ENCODE measurements around the gene EN2.

EN2 gene

DNA sequence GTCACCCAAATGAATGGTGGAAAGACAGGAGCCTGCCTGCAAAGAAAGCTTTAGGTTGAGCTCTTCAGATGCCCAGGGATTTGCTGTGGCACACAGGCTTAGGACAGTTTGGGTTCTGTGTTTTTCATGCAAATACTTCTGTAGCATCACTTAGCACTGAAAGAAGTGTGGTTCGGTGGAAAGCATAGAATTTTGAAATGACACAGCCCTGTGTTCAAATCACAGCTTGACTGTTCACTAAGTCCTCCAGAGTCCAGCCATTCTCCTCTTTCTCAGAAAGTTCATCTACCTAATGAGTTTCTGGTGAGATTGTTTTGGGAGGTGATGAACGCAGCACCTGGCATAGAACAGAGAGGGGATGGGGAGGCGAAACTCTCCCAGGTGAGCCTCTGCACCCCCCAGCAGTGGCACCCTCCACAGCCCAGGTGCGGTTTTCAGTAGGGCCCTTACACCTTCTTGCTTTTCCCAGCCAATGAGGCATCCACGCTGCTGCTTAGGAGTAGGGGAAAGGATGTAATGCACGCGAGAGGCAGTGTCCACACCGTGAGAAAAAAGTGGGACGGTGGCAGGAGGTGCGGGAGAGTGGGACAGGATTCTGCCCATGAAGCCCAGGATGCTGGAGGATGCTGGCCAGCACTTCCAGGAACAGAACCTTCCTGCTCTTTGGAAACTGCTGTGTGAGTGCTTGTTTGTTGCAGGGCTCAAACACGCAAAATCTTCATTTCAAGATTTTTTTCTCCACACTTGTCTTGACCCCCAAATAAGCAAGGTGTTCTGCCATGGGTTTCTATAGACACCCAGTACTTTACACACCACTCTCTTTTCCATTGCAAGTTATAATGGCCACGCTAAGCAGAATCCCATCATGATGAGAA is 11.6 kb downstream of the EN2 start:
- Histone ChIP-seq H3K4me2 (ENCODE audit: low read length) (no peak overlapping the region), H3K23ac (ENCODE audit: low read length) (no peak overlapping the region), H3K27ac (ENCODE audit: low read depth, low read length) (no peak overlapping the region), H3K4me3 (ENCODE audit: low read depth, low read length) (no peak overlapping the region), H2AFZ (ENCODE audit: insufficient read depth, low read length, poor library complexity) (no peak overlapping the region), H4K91ac (ENCODE audit: low read depth, low read length) (no peak overlapping the region), H2AK5ac (ENCODE audit: low read length) (no peak overlapping the region), H3K9ac (ENCODE audit: low read length) (no peak overlapping the region), H3K4me1 (ENCODE audit: control insufficient read depth in 1 of 2, insufficient read depth in 2 of 2, low read length in 2 of 2) (peaks cover 8 to 31% of the 10 kb centered on the region in 2 experiments), H3K4ac (ENCODE audit: low read depth, low read length) (no peak overlapping the region), H3K9me3 (ENCODE audit: insufficient read depth, low read depth, low read length) (peaks cover 3% of the 10 kb centered on the region), H2BK120ac (ENCODE audit: insufficient read depth, low read length, poor library complexity) (no peak overlapping the region), H3K79me1 (ENCODE audit: low read length) (no peaks in the 10 kb centered on the region), H2BK5ac (ENCODE audit: low read depth, low read length, poor library complexity) (no peak overlapping the region), H3K79me2 (ENCODE audit: control insufficient read depth, insufficient read depth, low read length, poor library complexity) (no peaks in the 10 kb centered on the region), H3K18ac (ENCODE audit: low read length) (no peak overlapping the region), H4K8ac (ENCODE audit: low read depth, low read length) (no peak overlapping the region), H3K36me3 (ENCODE audit: control insufficient read depth in 1 of 2, insufficient read depth in 2 of 2, low read length in 2 of 2) (no peaks in the 10 kb centered on the region), H2BK12ac (ENCODE audit: low read length) (no peak overlapping the region), H3K27me3 (ENCODE audit: insufficient read depth, low read length) (peaks cover 65% of the 10 kb centered on the region), H3K14ac (ENCODE audit: low read length) (no peak overlapping the region), H4K12ac (ENCODE audit: low read depth, low read length) (no peak overlapping the region)
- no CpG with 5 or more reads among the region's 12 CpGs for WGBS (ENCODE audit: extremely low coverage, insufficient coverage, insufficient read length)
- no peak for DNase-seq

GRCh38 chr7:155470186-155470487 is 12.2 kb downstream of the EN2 start:
- H3K4me1 ChIP-seq (ENCODE audit: control insufficient read depth in 1 of 2, insufficient read depth in 2 of 2, low read length in 2 of 2) = peaks cover 8 to 31% of the 10 kb centered on the region in 2 experiments
- H4K12ac ChIP-seq (ENCODE audit: low read depth, low read length) = no peak overlapping the region
- no peak overlapping the region for H2AK5ac ChIP-seq (ENCODE audit: low read length)
- H3K36me3 ChIP-seq (ENCODE audit: control insufficient read depth in 1 of 2, insufficient read depth in 2 of 2, low read length in 2 of 2) = no peaks in the 10 kb centered on the region
- no CpG with 5 or more reads among the region's 8 CpGs for WGBS (ENCODE audit: extremely low coverage, insufficient coverage, insufficient read length)
- no peak overlapping the region for H2AFZ ChIP-seq (ENCODE audit: insufficient read depth, low read length, poor library complexity)
- H3K4me2 ChIP-seq (ENCODE audit: low read length) = no peak overlapping the region
- no peak overlapping the region for H3K4me3 ChIP-seq (ENCODE audit: low read depth, low read length)
- H3K14ac ChIP-seq (ENCODE audit: low read length) = no peak overlapping the region
- H3K18ac ChIP-seq (ENCODE audit: low read length) = no peak overlapping the region
- H3K9ac ChIP-seq (ENCODE audit: low read length) = no peak overlapping the region
- H3K79me2 ChIP-seq (ENCODE audit: control insufficient read depth, insufficient read depth, low read length, poor library complexity) = no peaks in the 10 kb centered on the region
- no peak for DNase-seq
- peaks cover 4% of the 10 kb centered on the region for H3K9me3 ChIP-seq (ENCODE audit: insufficient read depth, low read depth, low read length)
- H3K4ac ChIP-seq (ENCODE audit: low read depth, low read length) = no peak overlapping the region
- no peak overlapping the region for H3K23ac ChIP-seq (ENCODE audit: low read length)
- no peak overlapping the region for H3K27ac ChIP-seq (ENCODE audit: low read depth, low read length)
- H2BK120ac ChIP-seq (ENCODE audit: insufficient read depth, low read length, poor library complexity) = no peak overlapping the region
- H3K79me1 ChIP-seq (ENCODE audit: low read length) = no peaks in the 10 kb centered on the region
- H4K91ac ChIP-seq (ENCODE audit: low read depth, low read length) = no peak overlapping the region
- no peak overlapping the region for H2BK12ac ChIP-seq (ENCODE audit: low read length)
- peaks cover 60% of the 10 kb centered on the region for H3K27me3 ChIP-seq (ENCODE audit: insufficient read depth, low read length)
- no peak overlapping the region for H4K8ac ChIP-seq (ENCODE audit: low read depth, low read length)
- no peak overlapping the region for H2BK5ac ChIP-seq (ENCODE audit: low read depth, low read length, poor library complexity)

- Histone ChIP-seq H4K8ac (ENCODE audit: low read depth, low read length) (no peak overlapping the region), H3K14ac (ENCODE audit: low read length) (no peak overlapping the region), H3K18ac (ENCODE audit: low read length) (no peak overlapping the region), H2BK12ac (ENCODE audit: low read length) (no peak overlapping the region), H3K27ac (ENCODE audit: low read depth, low read length) (no peak overlapping the region), H3K79me2 (ENCODE audit: control insufficient read depth, insufficient read depth, low read length, poor library complexity) (no peaks in the 10 kb centered on the region), H3K23ac (ENCODE audit: low read length) (no peak overlapping the region), H3K4ac (ENCODE audit: low read depth, low read length) (no peak overlapping the region), H2AFZ (ENCODE audit: insufficient read depth, low read length, poor library complexity) (peak overlapping the region; percentile 54), H4K12ac (ENCODE audit: low read depth, low read length) (no peak overlapping the region), H2BK120ac (ENCODE audit: insufficient read depth, low read length, poor library complexity) (no peak overlapping the region), H3K79me1 (ENCODE audit: low read length) (no peaks in the 10 kb centered on the region), H3K4me1 (ENCODE audit: control insufficient read depth in 1 of 2, insufficient read depth in 2 of 2, low read length in 2 of 2) (peaks cover 8 to 31% of the 10 kb centered on the region in 2 experiments), H3K36me3 (ENCODE audit: control insufficient read depth in 1 of 2, insufficient read depth in 2 of 2, low read length in 2 of 2) (no peaks in the 10 kb centered on the region), H3K27me3 (ENCODE audit: insufficient read depth, low read length) (peaks cover 57% of the 10 kb centered on the region), H3K4me2 (ENCODE audit: low read length) (peak overlapping the region; percentile 22), H3K9ac (ENCODE audit: low read length) (no peak overlapping the region), H3K4me3 (ENCODE audit: low read depth, low read length) (no peak overlapping the region), H4K91ac (ENCODE audit: low read depth, low read length) (no peak overlapping the region), H3K9me3 (ENCODE audit: insufficient read depth, low read depth, low read length) (peaks cover 11% of the 10 kb centered on the region), H2AK5ac (ENCODE audit: low read length) (no peak overlapping the region), H2BK5ac (ENCODE audit: low read depth, low read length, poor library complexity) (no peak overlapping the region)
- no peak for DNase-seq
- WGBS (ENCODE audit: extremely low coverage, insufficient coverage, insufficient read length) = no CpG with 5 or more reads among the region's 24 CpGs
Measured at GRCh38 chr7:155470686-155471638, 13.0 kb downstream of the EN2 start.

- Histone ChIP-seq H3K27ac (ENCODE audit: low read depth, low read length) (no peak overlapping the region), H2BK5ac (ENCODE audit: low read depth, low read length, poor library complexity) (no peak overlapping the region), H4K8ac (ENCODE audit: low read depth, low read length) (no peak overlapping the region), H3K36me3 (ENCODE audit: control insufficient read depth in 1 of 2, insufficient read depth in 2 of 2, low read length in 2 of 2) (no peaks in the 10 kb centered on the region), H4K12ac (ENCODE audit: low read depth, low read length) (no peak overlapping the region), H3K23ac (ENCODE audit: low read length) (no peak overlapping the region), H2BK120ac (ENCODE audit: insufficient read depth, low read length, poor library complexity) (no peak overlapping the region), H3K18ac (ENCODE audit: low read length) (no peak overlapping the region), H3K4me1 (ENCODE audit: control insufficient read depth in 1 of 2, insufficient read depth in 2 of 2, low read length in 2 of 2) (peaks cover 6 to 28% of the 10 kb centered on the region in 2 experiments), H3K27me3 (ENCODE audit: insufficient read depth, low read length) (peaks cover 49% of the 10 kb centered on the region), H3K14ac (ENCODE audit: low read length) (no peak overlapping the region), H3K79me1 (ENCODE audit: low read length) (no peaks in the 10 kb centered on the region), H2BK12ac (ENCODE audit: low read length) (no peak overlapping the region), H3K9ac (ENCODE audit: low read length) (no peak overlapping the region), H3K4ac (ENCODE audit: low read depth, low read length) (no peak overlapping the region), H2AK5ac (ENCODE audit: low read length) (no peak overlapping the region), H4K91ac (ENCODE audit: low read depth, low read length) (no peak overlapping the region), H3K4me3 (ENCODE audit: low read depth, low read length) (no peak overlapping the region), H2AFZ (ENCODE audit: insufficient read depth, low read length, poor library complexity) (no peak overlapping the region), H3K4me2 (ENCODE audit: low read length) (no peak overlapping the region), H3K9me3 (ENCODE audit: insufficient read depth, low read depth, low read length) (peaks cover 11% of the 10 kb centered on the region), H3K79me2 (ENCODE audit: control insufficient read depth, insufficient read depth, low read length, poor library complexity) (no peaks in the 10 kb centered on the region)
- DNase-seq = no peak
- WGBS (ENCODE audit: extremely low coverage, insufficient coverage, insufficient read length) = no CpG with 5 or more reads among the region's 11 CpGs
Measured at GRCh38 chr7:155471718-155472117, 13.8 kb downstream of the EN2 start.

Data from trophoblast cell (in vitro differentiated cells and primary cell).